GM12873 (cell line): ENCODE results near the gene EXOC4.

Experiments used
- TF ChIP-seq, protein P1 (sequence below): IDR thresholded peaks from 2 replicates; pipeline ENCODE4 v1.5.1; 2012; ENCODE audit warnings: low read depth, mild to moderate bottlenecking, moderate library complexity, low read length, control low read depth; ENCODE audit not compliant: insufficient read depth; ENCODE audit errors: missing control alignments

Gene EXOC4

DNA sequence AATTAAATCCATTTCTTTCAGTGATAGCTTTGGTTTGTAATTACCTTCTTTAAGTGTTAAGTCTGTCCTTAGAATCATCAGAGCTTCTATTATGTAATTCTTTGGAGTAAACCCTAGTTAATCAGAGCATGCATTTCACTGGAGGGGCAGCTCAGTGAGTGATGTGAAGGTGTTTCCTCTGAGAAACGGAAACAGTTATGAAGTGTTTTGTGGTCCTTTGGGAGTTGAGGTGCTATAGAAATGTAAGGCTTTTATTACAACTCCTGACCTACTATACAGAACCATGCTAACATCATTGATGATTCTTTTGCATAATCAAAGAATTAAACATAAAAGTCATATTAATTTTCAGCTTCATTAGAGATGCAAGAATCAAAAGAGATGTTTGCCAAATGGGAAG, 141.5 kb downstream of the EXOC4 start:
- TF ChIP-seq, protein P1, sequence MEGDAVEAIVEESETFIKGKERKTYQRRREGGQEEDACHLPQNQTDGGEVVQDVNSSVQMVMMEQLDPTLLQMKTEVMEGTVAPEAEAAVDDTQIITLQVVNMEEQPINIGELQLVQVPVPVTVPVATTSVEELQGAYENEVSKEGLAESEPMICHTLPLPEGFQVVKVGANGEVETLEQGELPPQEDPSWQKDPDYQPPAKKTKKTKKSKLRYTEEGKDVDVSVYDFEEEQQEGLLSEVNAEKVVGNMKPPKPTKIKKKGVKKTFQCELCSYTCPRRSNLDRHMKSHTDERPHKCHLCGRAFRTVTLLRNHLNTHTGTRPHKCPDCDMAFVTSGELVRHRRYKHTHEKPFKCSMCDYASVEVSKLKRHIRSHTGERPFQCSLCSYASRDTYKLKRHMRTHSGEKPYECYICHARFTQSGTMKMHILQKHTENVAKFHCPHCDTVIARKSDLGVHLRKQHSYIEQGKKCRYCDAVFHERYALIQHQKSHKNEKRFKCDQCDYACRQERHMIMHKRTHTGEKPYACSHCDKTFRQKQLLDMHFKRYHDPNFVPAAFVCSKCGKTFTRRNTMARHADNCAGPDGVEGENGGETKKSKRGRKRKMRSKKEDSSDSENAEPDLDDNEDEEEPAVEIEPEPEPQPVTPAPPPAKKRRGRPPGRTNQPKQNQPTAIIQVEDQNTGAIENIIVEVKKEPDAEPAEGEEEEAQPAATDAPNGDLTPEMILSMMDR, result no peak

DNA sequence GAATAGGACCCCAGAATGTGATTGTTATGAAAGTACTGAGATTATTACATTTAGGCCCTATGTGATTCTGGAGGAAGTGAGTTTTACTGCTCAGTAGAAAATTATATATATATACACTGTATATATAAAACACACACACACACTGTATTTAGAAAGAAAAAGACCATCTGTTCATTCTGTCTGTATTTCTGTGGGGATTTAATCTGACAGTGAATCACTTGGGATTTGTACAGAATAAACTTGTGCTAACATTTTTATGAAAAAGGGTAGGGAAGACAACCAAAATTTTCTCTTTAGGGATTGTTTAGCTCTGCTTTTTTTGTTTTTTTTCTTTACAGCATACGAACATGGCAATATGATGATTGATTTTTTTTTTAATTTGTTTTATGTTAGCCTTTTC, 142.7 kb downstream of the EXOC4 start:
- TF ChIP-seq, protein P1, result no peak

DNA sequence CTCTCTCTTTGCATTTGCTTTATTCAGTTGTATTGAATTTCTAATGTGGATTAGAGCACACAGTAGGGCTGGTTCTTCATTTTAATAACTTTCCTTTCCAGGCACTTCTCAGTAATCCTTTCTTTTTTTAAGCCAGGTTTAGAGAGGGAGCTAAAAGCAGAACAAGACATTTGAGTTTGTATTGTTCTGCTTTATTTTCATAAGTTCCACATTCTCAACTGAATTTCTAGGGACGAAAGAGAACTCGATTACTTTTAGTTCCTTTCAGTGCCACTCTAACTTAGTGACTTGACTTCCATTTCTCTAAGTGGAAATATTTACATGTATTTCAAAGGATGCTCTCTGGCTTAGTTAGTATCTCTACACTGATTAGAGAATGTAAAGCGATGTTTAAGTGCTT, 145.6 kb downstream of the EXOC4 start:
- TF ChIP-seq, protein P1, result no peak

DNA sequence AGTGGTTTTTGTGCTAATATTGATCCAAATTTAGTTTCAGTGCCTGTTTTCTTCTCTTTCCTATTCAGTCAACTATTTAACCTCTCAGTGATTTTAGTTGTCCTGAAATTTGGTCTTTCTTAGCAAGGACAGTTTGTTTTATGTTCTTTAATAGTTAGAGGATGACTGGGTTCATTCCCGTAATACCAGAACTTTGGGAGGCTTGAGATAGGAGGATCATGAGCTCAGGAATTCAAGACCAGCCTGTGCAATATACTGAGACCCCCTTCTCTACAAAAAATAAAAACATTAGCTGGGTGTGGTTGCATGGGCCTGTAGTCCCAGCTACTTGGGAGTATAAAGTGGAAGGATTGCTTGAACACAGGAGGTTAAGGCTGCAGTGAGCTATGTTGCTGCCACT, 148.3 kb downstream of the EXOC4 start:
- TF ChIP-seq, protein P1, result no peak

DNA sequence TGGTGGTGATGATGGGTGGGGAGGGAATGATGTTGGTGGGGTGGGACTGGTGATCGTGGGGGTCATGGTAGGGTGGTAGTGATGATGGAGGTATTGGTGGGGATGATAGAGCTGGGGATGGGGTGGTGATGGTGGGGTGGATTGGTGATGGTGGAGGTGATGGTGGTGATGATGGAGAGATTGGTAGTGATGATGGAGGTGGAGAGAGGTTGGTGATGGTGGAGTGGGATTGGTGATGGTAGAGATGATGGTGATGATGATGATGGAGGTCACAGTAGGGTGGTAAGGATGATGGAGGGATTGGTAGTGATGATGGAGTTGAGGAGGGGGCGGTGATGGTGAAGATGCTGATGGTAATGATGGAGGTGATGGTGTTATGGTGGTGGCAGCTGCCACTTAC, 155.3 kb downstream of the EXOC4 start:
- TF ChIP-seq, protein P1, result no peak

DNA sequence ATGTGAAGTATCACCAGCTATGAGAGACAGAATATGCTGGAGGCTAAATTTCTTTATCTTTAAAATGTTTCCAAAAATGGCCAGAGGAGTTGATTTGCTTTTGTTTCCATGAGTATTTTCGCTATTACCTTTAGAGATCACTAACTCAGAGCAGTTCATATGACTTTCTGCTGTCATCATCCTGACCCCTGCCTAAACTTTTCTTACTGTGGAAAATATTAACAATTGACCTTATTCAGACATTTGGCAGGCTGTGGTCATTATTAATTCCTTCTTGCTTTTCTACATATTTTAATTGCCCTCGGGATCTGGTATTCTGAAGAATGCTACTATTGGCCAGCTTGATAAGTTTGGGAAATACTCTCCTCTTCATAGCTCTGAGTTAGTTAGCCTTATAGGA, 156.5 kb downstream of the EXOC4 start:
- TF ChIP-seq, protein P1, result no peak

DNA sequence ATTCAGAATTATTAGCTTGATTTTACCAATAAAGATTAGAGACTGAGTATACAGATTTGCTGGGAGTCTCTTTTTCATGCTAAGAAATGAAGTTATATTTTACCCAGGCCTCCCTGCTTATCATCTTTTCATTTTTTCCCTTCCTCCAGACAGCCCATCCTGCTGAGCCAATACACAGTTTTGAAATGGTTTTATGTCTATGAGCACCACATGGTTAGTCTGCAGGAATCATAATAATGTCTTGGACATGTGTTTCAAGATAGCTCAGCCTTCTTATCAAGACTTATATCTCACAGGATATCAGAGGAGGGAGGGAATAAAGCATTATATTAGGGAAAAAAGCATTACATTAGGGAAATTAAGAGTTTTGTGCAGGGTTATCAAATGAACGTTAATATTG, 157.1 kb downstream of the EXOC4 start:
- TF ChIP-seq, protein P1, result no peak
